Panc1 (cell line): Measurements from ENCODE around the gene EPHX1. TPM values are rescaled to one million over a fixed set of nuclear protein-coding genes. Genes with fewer than 3 reads are reported as not detected.
A peak's percentile ranks its signal among the peaks of the same experiment; 100 is the strongest.

Experiments used
- ATAC-seq: fragments of 200-7000 bp; cut with Tn5 transposase; 2 replicates; pipeline ENCODE4 v1.9.1; 2020; ENCODE audit warnings: mild to moderate bottlenecking, moderate library complexity
- BruUV-seq: library from RNA; stranded (reverse); fragments of 400-500 nt; replicated peaks from 2 replicates; lab custom pipeline; 2021; lab: Mats Ljungman, UMichigan
- CTCF ChIA-PET: fragments of 300-600 bp; sonication (Branson Sonifier 250); formaldehyde crosslinking; loops from one replicate; lab custom pipeline; 2022; ENCODE audit warnings: antibody characterized with exemption; lab: Charles Lee
- POLR2A ChIA-PET: fragments of 300-600 bp; sonication (Branson Sonifier 250); formaldehyde crosslinking; loops from one replicate; lab custom pipeline; 2022; ENCODE audit warnings: antibody characterized with exemption; lab: Charles Lee
- DNase-seq: peaks from one replicate; pipeline ENCODE4 v3.0.0-alpha.2; 2010; ENCODE audit warnings: low read depth, low spot score
- H3K27ac ChIP-seq: 2 replicates; pipeline ENCODE4 v1.5.1; 2011; ENCODE audit warnings: mild to moderate bottlenecking, low read length, inconsistent platforms
- H3K27me3 ChIP-seq: fragments of 200-500 bp; sonication (Bioruptor generic); 2 replicates; pipeline ENCODE4 v1.6.0; 2014; ENCODE audit warnings: low read length, inconsistent platforms; ENCODE audit not compliant: control insufficient read depth, insufficient read depth
- H3K36me3 ChIP-seq: fragments of 200-500 bp; sonication (Bioruptor generic); 2 replicates; pipeline ENCODE4 v1.5.1; 2014; ENCODE audit warnings: inconsistent platforms, mild to moderate bottlenecking, low read length, moderate library complexity; ENCODE audit not compliant: control insufficient read depth, insufficient read depth
- H3K4me1 ChIP-seq: 2 replicates; pipeline ENCODE4 v1.5.1; 2011; ENCODE audit warnings: inconsistent platforms, mild to moderate bottlenecking, low read length, moderate library complexity; ENCODE audit not compliant: control insufficient read depth, insufficient read depth
- H3K4me3 ChIP-seq, 2 experiments: 2 replicates each; pipeline ENCODE4 v1.5.1; 2011 to 2012; ENCODE audit warnings: low read depth in 2 of 2, low read length in 2 of 2, mild to moderate bottlenecking in 2 of 2, inconsistent platforms in 1 of 2, moderate library complexity in 1 of 2
- H3K9me3 ChIP-seq: fragments of 200-500 bp; sonication (Bioruptor generic); 2 replicates; pipeline ENCODE4 v1.5.1; 2014; ENCODE audit warnings: low read depth, mild to moderate bottlenecking, inconsistent platforms, low read length, moderate library complexity; ENCODE audit not compliant: control insufficient read depth, insufficient read depth
- POLR2AphosphoS5 ChIP-seq: IDR thresholded peaks from 2 replicates; pipeline ENCODE4 v1.6.1; 2012; ENCODE audit warnings: mild to moderate bottlenecking, low read depth, low read length, moderate library complexity
- SIN3A ChIP-seq: IDR thresholded peaks from 2 replicates; pipeline ENCODE4 v1.6.1; 2012; ENCODE audit warnings: low read depth, mild to moderate bottlenecking, low read length, moderate library complexity, borderline replicate concordance; ENCODE audit not compliant: insufficient read depth
- TCF7L2 ChIP-seq: IDR thresholded peaks from 2 replicates; pipeline ENCODE4 v1.6.1; 2011; ENCODE audit warnings: mild to moderate bottlenecking, low read depth, low read length, inconsistent platforms
- in situ Hi-C: cut with HindIII; loops from 2 replicates; pipeline ENCODE4 v1.10.0; 2016; ENCODE audit warnings: low sequenced_read_pairs, low pct_unique_long_range_greater_than_20kb
- intact Hi-C: fragments of 100-400 bp; cut with micrococcal nuclease; formaldehyde crosslinking; loops from one replicate; pipeline ENCODE4 v1.10.0; 2022; ENCODE audit not compliant: unreplicated experiment
- total RNA-seq: library from RNA; stranded (reverse); gene quantifications from one replicate; pipeline ENCODE4 v1.2.1, GENCODE V29; 2021; ENCODE audit not compliant: unreplicated experiment
- TF ChIP-seq, protein P1 (sequence below): fragments of 450-650 bp; IDR thresholded peaks from 2 replicates; pipeline ENCODE4 v1.5.1; 2017; ENCODE audit warnings: mild to moderate bottlenecking
- TF ChIP-seq, protein P2 (sequence below), 2 experiments: IDR thresholded peaks; 2 replicates each; pipeline ENCODE4 v1.6.1; 2011 to 2012; ENCODE audit warnings: low read depth in 2 of 2, control low read depth in 1 of 2, low read length in 1 of 2, mild to moderate bottlenecking in 1 of 2, moderate library complexity in 1 of 2; ENCODE audit not compliant: insufficient read depth in 1 of 2

EPHX1 gene
- total RNA-seq, 1 experiment from 2014 or later, result 76.4 TPM

DNA sequence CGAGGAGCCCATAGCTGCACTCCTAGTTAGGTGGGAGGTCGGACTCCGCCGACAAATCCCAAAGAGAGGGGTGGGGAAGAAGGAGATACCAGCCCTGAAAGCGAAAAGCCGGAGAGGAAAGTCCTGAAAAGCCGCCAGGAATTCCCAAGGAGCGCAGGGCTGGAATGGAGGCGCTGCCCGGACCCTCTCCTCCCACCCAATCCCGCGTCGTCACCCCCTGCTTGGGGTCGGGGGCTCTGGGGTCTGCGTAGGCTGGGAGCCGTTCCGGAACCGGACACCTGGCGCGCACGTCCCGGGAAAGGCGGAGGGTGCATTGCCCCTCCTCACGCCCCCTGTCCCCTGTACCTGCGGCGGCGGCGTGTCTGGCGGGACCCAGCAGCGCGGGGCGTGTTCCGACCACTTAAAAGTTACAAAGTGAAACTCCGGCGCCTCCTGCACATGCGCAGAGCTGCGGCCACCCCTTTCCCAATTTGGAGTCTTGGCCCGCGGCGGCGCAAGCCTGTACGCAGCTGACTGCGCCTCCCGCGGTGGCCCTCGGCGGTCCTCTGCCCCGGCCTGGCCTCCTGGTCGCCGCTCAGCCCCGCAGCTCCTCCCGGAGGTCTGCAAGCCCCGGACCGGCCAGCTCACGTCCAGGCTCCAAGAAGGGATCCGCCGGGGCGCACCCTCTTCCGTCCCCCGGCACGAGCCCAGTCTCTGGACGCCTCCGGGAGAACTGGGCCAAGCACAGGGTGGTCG is 72.2 kb downstream of the EPHX1 start, which contains the start of gene TMEM63A:
TSS of gene TMEM63A (minus strand) at position 422 of the 735 bp plus-strand sequence. CDS start 4,800 bp downstream, outside the sequence.
- peak within 1 kb of the TSS; percentile 88 to 92 for H3K4me3 ChIP-seq
- DNase-seq (no peak), ATAC-seq (peak; percentile 86)
- in situ Hi-C loops, result no loop called here
- peaks cover 40% of the 10 kb centered on the region for H3K4me1 ChIP-seq
- no peaks in the 10 kb centered on the region; the same call in 1 of the 2 replicates for H3K36me3 ChIP-seq
- no peaks in the 10 kb centered on the region for H3K9me3 ChIP-seq
- H3K27ac ChIP-seq, result peak within 1 kb of the TSS; percentile 91
- TF ChIP-seq TCF7L2 (no peak), POLR2AphosphoS5 (peak; percentile 34; the same call in 1 of the 2 replicates)
- intact Hi-C loops, result no loop called here
- H3K27me3 ChIP-seq, result no peaks in the 10 kb centered on the region
- POLR2A ChIA-PET, result interaction anchor here (0.6 to 1.4 kb wide), 2 partner anchors 10 to 180 kb away, joined by 4 to 5 read pairs; partner anchors contain the start of gene H3-3A
- no TSS peak for BruUV-seq
- CTCF ChIA-PET, result interaction anchor here (0.6 to 1.1 kb wide), 3 partner anchors 73 to 408 kb away, joined by 3 read pairs; partner anchors contain the start of gene EPHX1

DNA sequence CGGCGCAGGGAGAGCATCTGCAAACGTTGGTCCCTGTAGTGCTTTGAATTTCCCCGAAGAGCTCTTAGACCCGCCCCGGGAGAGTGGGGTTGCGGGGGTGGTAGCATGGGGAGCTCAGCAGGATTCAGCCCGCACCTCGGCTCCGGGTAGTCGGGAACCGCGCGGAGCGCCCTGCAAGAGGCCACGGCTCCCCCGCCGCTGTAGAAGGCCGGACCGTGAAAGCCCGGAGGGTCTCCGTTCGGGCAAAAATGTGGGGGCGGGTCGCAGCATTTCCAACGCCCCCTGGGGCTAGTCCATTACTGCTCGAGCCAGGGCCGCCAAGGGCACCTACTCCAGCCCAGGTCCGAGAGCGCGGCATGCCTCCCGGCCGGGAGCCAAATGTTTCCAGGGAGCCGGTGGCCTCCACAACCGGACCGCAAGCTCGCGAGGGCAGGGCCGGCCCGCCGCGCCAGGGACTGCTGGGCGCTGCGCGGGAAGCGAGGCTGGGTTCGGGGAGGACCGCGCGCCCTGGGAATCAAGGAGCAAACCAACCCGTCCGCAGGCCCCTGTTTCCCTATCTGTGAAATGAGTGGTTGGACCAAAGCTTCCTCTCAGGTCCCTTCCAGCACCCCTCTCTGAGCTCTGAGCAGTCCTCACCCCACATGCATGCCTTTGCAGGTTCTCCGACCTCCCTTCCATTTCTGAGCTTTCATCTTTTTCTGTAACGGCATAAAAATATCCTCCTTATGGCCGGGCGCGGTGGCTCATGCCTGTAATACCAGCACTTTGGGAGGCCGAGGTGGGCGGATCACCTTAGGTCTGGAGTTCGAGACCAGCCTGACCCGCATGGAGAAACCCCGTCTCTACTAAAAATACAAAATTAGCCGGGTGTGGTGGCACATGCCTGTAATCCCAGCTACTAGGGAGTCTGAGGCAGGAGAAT is 73.0 kb downstream of the EPHX1 start:
- ChIA-PET POLR2A (interaction anchor here (0.6 to 1.4 kb wide), 2 partner anchors 23 to 179 kb away, joined by 4 to 5 read pairs; partner anchors contain the start of gene H3-3A), CTCF (interaction anchor here (0.6 to 1.1 kb wide), 3 partner anchors 73 to 408 kb away, joined by 3 to 5 read pairs (median 3); partner anchors contain the start of gene EPHX1)
- no peaks in the 10 kb centered on the region; the same call in 1 of the 2 replicates for H3K36me3 ChIP-seq
- peak overlapping the region; percentile 91 for H3K27ac ChIP-seq
- intact Hi-C loops (no loop called here), in situ Hi-C loops (no loop called here)
- BruUV-seq, result no TSS peak
- peak; percentile 65 for ATAC-seq
- H3K9me3 ChIP-seq, result no peaks in the 10 kb centered on the region
- peak overlapping the region; percentile 88 to 92 for H3K4me3 ChIP-seq
- no peaks in the 10 kb centered on the region for H3K27me3 ChIP-seq
- H3K4me1 ChIP-seq, result peaks cover 37% of the 10 kb centered on the region
- no peak for DNase-seq
- peak; percentile 22; the same call in 1 of the 2 replicates for TF ChIP-seq TCF7L2
- no peak for TF ChIP-seq POLR2AphosphoS5

DNA sequence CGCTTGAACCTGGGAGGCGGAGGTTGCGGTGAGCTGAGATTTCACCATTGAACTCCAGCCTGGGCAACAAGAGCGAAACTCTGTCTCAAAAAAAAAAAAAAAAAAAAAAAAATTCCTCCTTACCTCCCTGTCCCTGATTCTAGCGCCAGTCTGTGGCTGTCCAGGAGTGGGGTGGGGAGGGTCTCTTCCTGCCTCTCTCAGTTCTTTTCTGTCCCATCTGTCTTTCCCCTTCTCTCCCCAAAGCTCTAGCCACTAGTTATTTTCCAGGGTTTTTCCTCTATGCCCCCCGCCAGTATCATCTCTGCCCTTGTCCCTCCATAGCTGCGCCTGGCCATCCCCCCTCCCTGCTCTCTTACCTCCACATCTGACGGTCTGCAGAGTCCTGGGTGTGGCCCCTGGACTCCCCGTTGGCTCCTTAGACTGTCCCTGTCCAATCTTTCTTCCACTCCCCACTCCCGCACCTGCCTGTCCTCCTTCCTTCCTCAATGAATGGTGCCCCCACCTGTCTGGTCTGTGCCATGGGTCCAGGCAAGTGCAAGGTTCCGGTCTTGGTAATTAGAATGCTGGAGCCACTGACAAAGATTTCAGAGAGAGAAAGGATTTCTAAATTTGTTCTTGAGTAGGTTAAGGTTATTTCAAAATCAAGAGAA is 73.8 kb downstream of the EPHX1 start:
- H3K36me3 ChIP-seq, result no peaks in the 10 kb centered on the region; the same call in 1 of the 2 replicates
- DNase-seq, result no peak
- H3K4me3 ChIP-seq, result peak overlapping the region in 1 of 2 experiments; percentile 88; a peak in 2 of 4 replicates
- in situ Hi-C loops, result no loop called here
- no peaks in the 10 kb centered on the region for H3K9me3 ChIP-seq
- TF ChIP-seq POLR2AphosphoS5 (no peak), TCF7L2 (no peak), SIN3A (no peak)
- TF ChIP-seq, protein P1, sequence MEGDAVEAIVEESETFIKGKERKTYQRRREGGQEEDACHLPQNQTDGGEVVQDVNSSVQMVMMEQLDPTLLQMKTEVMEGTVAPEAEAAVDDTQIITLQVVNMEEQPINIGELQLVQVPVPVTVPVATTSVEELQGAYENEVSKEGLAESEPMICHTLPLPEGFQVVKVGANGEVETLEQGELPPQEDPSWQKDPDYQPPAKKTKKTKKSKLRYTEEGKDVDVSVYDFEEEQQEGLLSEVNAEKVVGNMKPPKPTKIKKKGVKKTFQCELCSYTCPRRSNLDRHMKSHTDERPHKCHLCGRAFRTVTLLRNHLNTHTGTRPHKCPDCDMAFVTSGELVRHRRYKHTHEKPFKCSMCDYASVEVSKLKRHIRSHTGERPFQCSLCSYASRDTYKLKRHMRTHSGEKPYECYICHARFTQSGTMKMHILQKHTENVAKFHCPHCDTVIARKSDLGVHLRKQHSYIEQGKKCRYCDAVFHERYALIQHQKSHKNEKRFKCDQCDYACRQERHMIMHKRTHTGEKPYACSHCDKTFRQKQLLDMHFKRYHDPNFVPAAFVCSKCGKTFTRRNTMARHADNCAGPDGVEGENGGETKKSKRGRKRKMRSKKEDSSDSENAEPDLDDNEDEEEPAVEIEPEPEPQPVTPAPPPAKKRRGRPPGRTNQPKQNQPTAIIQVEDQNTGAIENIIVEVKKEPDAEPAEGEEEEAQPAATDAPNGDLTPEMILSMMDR, result no peak
- TF ChIP-seq, protein P2, sequence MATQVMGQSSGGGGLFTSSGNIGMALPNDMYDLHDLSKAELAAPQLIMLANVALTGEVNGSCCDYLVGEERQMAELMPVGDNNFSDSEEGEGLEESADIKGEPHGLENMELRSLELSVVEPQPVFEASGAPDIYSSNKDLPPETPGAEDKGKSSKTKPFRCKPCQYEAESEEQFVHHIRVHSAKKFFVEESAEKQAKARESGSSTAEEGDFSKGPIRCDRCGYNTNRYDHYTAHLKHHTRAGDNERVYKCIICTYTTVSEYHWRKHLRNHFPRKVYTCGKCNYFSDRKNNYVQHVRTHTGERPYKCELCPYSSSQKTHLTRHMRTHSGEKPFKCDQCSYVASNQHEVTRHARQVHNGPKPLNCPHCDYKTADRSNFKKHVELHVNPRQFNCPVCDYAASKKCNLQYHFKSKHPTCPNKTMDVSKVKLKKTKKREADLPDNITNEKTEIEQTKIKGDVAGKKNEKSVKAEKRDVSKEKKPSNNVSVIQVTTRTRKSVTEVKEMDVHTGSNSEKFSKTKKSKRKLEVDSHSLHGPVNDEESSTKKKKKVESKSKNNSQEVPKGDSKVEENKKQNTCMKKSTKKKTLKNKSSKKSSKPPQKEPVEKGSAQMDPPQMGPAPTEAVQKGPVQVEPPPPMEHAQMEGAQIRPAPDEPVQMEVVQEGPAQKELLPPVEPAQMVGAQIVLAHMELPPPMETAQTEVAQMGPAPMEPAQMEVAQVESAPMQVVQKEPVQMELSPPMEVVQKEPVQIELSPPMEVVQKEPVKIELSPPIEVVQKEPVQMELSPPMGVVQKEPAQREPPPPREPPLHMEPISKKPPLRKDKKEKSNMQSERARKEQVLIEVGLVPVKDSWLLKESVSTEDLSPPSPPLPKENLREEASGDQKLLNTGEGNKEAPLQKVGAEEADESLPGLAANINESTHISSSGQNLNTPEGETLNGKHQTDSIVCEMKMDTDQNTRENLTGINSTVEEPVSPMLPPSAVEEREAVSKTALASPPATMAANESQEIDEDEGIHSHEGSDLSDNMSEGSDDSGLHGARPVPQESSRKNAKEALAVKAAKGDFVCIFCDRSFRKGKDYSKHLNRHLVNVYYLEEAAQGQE (IDR thresholded peaks at IDR 0.05; ENCODE audit: insufficient read depth in 1 of 2, low read depth in 2 of 2, low read length in 1 of 2), result no peak
- intact Hi-C loops, result no loop called here
- no peak for ATAC-seq
- ChIA-PET CTCF (interaction anchor here (0.6 kb wide), 1 partner anchor 192 kb away, joined by 5 read pairs; no protein-coding TSS in a partner anchor), POLR2A (interaction anchor here (0.6 kb wide), 1 partner anchor 22 kb away, joined by 5 read pairs; no protein-coding TSS in a partner anchor)
- no TSS peak for BruUV-seq
- H3K27me3 ChIP-seq, result no peaks in the 10 kb centered on the region
- H3K27ac ChIP-seq, result no peak overlapping the region
- peaks cover 30% of the 10 kb centered on the region for H3K4me1 ChIP-seq
